Ammon's horn (tissue), 1 donor: ENCODE measurements around the gene KRIT1.
A peak's percentile ranks its signal among the peaks of the same experiment; 100 is the strongest.
"Not testable (repeated sequence)": the region's sequence is repeated elsewhere in the genome, so short reads cannot be mapped to it uniquely, and the experiment has no call there.

Experiments used
- DNase-seq: peaks from one replicate; pipeline ENCODE4 v3.0.0-alpha.2; 2016; ENCODE audit warnings: low spot score

Gene KRIT1

DNA sequence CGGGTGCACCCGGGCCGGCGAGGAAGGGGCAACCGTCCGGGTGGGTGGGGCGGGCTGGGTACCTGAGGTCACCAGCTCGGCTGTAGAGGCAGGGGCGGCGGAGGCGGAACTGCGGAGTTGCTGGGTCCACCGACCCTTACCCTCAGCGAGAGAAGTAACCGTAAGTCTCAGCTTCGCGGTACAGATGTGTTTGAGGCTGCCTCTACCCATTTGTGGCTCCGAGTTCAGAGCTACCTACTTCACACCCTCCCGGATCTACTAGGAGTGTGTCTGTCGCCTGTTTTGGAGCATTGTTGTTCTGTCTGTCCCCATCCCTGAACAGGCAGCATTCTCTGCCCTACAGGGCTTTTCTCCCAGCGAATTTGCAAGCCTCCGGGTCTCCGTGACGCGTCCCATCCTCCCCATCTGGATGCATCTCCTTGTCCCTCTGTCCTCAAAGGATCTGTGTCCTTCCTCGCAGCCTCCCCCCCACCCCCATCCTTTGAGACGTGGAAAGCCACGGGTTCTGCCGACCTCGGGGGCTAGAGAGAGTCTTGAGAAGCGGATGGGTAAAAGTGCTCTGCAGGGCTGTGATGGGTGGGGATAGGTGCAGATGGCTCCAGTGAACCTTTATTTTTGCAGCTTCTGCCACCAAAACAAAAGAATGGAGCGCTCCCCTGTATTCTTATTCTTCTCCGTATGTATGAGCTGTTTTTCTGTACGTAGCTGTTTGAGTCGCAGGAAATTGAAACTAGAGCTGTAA is 817 bp upstream of the KRIT1 start:
- peak; percentile 50 for DNase-seq

GRCh38 chr7:92244808-92245486 is 767 bp downstream of the KRIT1 start:
- no peak for DNase-seq

DNA sequence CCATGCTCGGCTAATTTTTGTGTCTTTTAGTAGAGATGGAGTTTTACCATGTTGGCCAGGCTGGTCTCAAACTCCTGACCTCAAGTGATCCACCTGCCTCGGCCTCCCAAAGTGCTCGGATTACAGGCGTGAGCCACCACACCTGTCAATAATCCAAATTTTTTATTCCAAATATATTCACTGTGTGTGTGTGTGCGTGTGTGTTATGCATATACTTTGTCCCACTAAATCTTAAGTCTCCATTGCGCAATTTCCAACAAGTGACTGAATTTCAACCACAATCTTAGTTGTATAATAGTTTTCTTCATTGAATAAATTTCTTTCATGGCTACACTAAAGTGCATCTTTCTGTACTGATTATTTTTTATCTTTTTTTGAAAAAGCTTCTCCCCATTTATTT is 2.7 kb downstream of the KRIT1 start:
- DNase-seq = no peak

DNA sequence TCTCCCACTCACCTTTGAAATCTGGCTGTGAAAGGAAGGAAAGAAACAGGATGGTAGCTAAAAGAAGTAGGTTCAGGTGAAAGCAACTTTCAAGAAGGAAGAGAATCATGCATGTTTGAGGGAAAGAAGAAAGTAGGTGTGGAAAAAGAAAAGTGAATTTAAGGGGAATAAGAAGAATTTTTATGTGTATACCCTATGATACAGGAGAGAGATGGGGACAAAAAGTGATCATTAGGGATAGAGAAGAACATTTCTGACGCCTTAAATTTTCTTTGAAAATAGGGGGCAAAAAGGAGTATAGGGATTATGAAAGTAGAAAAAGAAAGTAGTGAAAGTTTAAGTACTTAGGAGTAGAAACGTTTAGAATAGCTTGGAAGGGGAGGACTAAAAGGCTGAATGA is 15.2 kb downstream of the KRIT1 start:
- DNase-seq = no peak

GRCh38 chr7:92228742-92229141 is 17.0 kb downstream of the KRIT1 start:
- no peak for DNase-seq

- no peak for DNase-seq
These were observed 17.6 kb downstream of the KRIT1 start for GRCh38 chr7:92228100-92228499.

DNA sequence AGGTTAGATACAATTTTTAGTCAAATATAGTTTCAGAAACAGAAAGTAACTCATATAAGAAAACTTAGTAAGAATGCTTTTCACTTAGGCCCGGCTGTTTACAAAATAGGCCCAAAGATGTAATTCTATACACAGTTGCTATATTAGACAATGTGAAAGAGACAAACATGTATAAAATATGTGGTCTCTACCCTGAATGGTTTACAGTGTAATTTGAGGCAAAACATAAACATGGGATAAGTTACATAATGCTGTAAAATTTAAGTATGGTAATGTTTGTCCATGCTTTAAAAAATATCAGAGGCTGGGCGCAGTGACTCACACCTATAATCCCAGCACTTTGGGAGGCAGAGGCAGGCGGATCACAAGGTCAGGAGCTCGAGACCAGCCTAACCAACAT is 18.7 kb downstream of the KRIT1 start:
- DNase-seq = no peak

DNA sequence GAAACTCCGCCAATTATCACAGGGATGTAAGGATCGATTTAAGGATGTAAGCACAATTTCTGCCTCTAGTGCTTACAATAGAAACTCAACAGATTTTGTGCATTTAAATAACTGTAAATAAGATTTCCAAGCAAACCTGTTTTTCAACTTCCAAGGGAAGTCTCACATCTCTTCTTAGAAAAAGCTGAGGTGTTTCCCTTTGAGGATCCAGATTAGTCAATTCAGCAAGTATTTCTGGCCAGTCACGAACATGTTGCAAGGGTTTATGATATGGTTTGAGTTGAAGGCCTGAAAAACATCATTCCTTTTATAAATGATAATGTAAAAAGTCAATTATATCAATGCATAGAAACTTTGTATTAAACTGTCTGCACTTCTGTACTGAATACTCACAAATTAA is 23.9 kb downstream of the KRIT1 start:
- no peak for DNase-seq

- DNase-seq = no peak
These were observed 39.0 kb downstream of the KRIT1 start for GRCh38 chr7:92206672-92207071.

- no peak for DNase-seq
These were observed 39.7 kb downstream of the KRIT1 start for GRCh38 chr7:92205987-92206386.

DNA sequence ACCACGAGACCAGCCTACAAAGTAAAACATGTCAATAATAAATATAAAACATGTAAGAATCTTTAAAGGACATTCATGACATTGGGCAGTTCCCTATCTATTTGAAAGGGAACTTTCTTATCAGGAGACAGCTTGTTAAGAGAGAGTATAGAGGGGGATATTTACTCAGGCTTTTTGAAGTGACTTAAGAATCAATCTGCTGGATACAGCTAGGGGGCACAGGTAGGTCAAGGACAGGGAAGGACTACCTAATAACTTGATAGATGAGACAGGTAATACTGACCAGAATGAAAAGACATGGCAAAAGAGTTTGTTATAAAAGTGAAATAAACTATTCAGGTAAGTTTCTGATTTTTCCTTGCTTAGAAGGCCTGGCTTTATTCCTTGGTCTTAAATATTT is 44.9 kb downstream of the KRIT1 start:
- no peak for DNase-seq

GRCh38 chr7:92192326-92192725 is 53.4 kb downstream of the KRIT1 start:
- no peak for DNase-seq

DNA sequence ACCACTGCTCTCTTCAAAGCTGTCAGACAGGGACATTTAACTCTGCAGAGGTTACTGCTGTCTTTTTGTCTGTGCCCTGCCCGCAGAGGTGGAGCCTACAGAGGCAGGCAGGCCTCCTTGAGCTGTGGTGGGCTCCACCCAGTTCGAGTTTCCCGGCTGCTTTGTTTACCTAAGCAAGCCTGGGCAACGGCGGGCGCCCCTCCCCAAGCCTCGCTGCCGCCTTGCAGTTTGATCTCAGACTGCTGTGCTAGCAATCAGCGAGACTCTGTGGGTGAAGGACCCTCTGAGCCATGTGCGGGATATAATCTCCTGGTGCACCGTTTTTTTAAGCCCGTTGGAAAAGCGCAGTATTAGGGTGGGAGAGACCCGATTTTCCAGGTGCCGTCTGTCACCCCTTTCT is 56.5 kb downstream of the KRIT1 start:
- DNase-seq = not testable (repeated sequence)

GRCh38 chr7:92184294-92184693 is 61.4 kb downstream of the KRIT1 start:
- DNase-seq = not testable (repeated sequence)

DNA sequence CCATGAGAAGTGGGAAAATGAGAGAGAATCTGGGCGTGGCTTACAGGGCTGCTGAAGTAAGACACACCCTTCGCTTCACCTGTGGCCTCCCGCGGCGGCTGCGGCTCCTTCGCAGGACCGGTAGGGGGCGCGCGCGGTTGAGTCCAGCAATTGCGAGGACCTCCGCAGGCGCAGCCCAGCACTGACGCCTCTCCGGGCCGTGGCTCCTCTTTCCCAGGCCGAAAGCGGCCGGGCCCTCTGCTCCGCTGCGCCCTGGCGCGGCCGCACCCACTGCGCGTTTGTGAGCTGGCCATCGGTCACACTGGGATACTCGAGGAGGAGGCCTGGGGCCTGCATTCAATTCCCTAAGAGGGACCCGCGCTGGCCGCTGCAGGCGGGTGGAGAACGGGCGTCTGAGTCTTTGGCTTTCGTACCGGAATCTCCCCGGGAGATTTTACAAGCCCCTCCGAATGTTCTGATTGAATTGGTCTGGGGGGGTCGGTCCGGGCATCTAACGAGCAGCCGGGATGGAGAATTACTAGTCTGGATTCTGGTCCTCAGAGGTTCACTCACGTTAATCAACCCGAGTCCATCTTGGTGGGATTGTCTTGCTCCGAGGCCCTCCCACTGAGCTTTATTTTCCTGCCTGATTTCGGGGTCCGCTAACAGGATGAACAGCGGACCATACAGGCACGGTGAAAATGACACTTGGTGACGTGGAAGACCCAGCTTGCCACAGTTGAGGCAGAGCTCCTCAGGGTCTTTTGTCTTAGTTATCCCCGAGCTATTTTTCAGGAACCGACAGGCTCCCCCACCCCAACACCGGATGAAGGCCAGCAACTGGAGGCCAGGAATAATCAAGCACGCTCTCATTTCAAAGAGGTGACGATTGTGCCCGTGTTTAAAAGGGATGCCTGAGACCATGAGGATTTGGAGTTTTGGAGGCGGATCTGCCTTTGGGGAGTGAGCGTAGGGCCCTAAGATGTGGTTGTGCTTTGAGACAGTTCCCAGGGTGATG is 66.5 kb downstream of the KRIT1 start, which contains the start of gene LRRD1:
TSS of gene LRRD1 (minus strand) at position 215 of the 997 bp plus-strand sequence. CDS start 13,940 bp downstream, outside the sequence.
- DNase-seq = peak; percentile 90

GRCh38 chr7:92177362-92177761 is 68.4 kb downstream of the KRIT1 start:
- no peak for DNase-seq

GRCh38 chr7:92169529-92169928 is 76.2 kb downstream of the KRIT1 start:
- DNase-seq = not testable (repeated sequence)

DNA sequence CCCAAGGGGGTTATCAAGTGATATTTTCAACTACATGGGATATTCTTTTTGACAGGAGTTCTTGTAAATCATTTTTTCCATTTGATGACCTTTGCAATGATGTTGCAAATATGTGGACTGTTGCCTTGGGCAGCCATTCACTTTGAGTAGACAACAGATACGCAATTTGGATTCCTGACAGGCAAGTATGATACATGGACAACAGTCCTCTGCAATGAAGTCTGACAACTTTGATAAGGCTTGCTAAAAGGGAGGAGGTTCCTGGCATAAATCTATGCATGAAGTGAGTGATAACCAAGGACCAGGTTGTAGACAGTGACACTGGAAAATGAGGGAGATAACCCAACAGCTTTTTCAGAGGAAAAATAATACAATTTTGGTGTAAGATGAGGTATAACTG is 84.4 kb downstream of the KRIT1 start:
- no peak for DNase-seq

GRCh38 chr7:92158660-92159575 is 86.8 kb downstream of the KRIT1 start:
- no peak for DNase-seq

DNA sequence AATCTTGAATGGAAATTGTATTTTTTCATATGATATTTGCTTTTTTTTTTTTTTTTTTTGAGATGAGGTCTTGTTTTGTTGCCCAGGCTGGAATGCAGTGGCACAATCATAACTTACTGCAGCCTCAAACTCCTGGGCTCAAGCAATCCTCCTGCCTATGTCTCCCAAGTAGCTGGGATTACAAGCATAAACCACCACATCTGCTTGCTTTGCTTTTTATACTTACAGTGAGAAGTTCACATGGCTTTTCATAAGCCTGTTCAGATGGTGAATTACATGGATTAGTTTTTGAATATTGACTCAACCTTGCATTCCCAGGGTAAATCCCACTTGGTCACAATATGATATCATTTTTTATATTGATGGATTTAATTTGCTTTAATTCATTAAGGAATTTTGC is 88.7 kb downstream of the KRIT1 start:
- DNase-seq = no peak

DNA sequence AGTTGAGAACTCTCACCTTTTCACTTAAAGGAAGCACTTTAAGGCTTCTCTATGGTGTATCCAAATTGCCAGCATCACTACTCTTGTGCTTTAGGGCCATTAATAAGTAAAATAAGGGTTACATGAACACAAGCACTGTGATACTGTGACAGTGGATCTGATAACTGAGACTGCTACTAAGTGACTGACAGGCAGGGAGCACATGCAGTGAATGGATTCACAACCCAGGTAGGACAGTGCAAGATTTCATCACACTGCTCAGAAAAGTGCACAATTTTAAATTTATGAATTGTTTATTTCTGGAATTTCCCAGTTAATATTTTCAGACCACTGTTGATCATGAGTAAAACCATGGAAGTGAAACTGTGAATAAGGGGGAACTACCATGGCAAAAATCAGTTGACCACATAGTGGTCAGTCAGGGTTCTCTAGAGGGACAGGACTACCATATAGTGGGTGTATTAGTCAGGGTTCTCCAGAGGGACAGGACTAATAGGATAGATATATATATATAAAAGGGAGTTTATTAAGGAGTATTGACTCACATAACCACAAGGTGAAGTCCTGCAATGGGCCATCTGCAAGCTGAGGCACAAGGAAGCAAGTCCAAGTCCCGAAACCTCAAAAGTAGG is 90.5 kb downstream of the KRIT1 start:
- DNase-seq = no peak
